Measurements from ENCODE around the gene NHLRC4.

GRCh38 chr16:554640-555365 is 12.0 kb upstream of the NHLRC4 start:
- TF ChIP-seq CTCF (IDR thresholded peaks at IDR 0.05): no peak
- no peak for TF ChIP-seq POLR2A (IDR thresholded peaks at IDR 0.05)

All from body of pancreas (tissue), 4 donors.